Epithelial cell of prostate (primary cell): ENCODE results near the gene ADNP2.

Source experiments
- DNase-seq: peaks from one replicate; pipeline ENCODE4 v3.0.0-alpha.2; 2011; ENCODE audit warnings: low read depth, low spot score
- H3K27ac ChIP-seq: fragments of 450-650 bp; 2 replicates; pipeline ENCODE4 v1.5.1; 2017; ENCODE audit warnings: mild to moderate bottlenecking

Gene ADNP2

DNA sequence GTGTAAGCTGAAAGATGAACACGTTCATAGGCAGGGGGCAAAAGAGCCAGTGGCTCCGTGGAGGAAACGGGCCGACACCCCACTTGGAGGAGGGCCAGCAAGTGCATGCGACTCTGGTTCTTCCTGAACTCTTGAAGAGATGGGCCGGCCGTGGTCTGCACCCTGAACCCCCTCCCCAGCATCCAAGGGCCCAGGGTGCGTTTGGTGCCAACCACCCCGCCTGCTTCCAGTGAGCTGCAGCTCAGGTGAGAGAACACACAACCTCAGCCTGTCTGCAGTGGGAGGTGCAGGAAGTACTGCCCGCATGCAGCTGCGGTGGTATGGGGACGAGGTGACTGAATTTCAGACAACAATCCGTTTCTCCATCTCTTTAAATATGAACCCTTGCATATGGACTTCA lies 58.9 kb downstream of the ADNP2 start:
- DNase-seq, result no peak
- no peak overlapping the region for H3K27ac ChIP-seq

DNA sequence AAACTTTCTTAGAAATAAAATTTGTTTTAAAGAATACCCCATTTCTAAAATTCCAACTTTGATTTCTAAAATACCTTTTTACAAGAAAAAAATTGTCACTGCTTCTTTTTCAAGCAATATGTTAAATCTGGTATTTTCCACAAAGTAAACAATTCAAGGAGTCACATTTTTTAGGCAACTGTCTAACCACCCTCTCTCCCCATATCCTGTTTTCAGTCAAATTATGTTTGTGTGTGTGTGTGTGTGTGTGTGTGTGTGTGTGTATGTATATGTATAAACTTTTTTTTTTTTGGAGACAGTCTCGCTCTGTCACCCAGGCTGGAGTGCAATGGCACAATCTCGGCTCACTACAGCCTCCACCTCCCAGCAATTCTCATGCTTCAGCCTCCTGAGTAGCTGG lies 59.3 kb downstream of the ADNP2 start:
- no peak for DNase-seq
- H3K27ac ChIP-seq, result no peak overlapping the region

DNA sequence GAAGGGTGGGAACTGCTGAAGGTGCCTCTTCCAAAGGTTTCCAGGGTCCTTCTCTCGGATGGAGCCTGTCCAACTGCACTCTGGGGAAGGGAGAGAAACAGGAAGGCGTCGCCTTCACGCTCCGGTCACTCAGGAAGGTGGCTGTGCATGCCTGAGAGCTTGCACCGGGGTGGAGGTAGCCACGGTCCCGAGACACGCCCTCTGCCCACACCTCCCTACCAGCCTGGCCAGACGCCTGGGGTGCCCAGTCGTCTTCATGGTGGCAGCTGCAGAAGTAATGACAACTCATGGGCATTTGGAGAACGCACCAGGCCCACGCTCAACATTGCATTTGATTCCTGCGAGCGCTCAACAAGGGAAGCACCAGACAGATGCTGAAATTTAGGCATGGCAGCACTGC lies 59.9 kb downstream of the ADNP2 start:
- DNase-seq, result no peak

DNA sequence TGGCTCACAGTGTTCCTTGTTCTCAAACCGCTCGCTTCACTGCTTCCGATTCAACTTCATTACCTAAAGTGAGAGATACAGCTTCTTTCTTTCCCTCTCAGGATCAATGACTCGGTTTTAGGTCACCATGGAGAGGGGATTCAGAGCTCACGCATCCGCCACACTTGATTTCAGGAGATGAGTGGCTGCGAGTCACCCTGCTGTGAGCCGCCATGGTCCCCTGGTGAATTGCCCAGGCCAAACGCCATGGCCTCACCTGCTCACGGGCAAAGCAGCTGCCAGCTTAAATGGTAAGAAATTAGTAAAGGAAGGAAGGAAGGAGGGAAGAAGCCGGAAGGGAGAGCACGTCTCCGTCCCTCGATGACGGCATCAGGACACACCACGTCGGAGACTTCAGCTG lies 60.5 kb downstream of the ADNP2 start:
- peak overlapping the region; percentile 22 for H3K27ac ChIP-seq
- DNase-seq, result no peak

More for the DNA sequence above, 59.9 kb downstream of the ADNP2 start:
- peak overlapping the region; percentile 22 for H3K27ac ChIP-seq

DNA sequence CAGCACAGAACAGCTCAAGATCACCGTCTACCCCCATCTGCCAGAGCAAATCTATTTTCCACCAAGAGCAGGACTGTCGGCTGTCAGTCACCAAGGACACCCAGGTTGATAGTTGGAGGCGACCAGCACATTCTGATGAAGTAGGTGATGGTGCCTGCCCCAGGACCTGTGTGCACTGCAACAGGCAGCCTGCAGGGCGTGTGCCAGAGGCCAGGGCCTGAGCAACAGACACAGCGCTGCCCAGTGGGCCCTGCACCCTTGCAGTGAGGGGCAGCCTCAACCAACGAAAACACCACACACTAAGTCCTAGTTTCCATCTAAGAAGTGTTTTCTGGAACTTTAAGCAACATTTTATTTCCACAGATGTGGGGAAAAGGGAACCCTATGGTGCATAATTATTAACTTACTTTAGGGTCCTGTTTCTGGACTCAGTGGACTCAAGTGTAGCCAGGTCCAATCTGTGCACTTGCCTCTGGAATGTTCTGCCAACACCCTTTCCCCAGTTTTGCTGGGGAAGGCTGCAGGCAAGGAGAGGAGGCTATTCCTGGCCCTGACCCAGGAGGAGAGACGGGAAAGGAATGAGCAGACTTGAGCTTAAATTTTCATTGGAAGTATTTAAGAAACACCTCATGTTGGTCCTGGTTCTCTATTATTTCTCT lies 61.5 kb downstream of the ADNP2 start:
- H3K27ac ChIP-seq, result no peak overlapping the region
- DNase-seq, result no peak

DNA sequence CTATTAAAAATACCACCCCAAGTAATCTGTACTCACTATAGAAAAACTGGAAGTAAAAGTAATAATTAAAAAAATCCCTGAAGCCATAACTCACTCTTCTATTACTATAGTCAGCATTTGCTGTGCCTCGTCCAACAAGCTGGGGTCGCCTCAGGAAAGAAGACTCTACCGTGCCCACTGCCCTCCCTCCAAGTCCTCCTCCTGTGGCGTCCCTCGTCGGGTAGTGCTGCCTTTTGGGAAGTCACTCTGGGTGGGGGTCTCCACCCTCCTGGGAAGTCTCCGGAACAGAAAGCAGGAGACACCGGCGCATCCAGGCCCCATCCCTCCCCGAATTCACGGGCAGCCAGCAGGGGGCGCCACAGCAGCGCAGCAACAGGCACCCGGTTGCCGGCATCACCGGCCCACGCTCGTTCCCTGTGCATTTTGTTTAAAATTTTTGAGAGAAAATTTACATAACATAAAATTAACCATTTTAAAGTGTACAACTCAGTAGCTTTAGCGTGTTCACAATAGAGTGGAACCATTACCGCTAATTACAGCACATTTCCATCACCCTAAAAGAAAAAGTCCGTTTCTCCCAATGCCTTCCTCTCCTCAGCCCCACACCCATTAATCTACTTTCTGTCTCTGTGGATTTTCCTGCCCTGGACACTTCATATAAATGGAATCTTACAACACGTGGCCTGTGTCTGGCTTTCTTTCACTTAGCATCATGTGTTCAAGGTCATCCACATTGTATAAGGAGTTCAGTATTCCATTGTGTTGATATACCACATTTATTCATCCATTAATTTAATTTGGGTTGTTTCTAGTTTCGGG lies 62.2 kb downstream of the ADNP2 start:
- no peak overlapping the region for H3K27ac ChIP-seq
- DNase-seq, result no peak

DNA sequence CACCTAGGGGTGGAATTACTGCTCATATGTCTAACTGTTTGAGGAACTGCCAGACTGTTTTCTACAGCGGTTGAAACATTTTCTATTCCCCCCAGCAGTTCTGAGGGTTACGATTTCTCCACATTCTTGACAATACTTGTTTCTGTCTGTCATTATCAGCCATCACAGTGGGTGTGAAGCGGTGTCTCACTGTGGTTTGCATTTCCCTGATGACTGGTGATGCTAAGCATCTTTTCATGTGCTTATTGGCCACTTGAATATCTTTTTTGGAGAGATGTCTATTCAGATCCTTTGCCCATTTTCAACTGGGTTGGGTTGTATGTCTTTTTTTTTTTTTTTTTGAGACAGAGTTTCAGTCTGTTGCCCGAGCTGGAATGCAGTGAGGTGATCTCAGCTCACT lies 63.0 kb downstream of the ADNP2 start:
- no peak overlapping the region for H3K27ac ChIP-seq
- DNase-seq, result no peak

DNA sequence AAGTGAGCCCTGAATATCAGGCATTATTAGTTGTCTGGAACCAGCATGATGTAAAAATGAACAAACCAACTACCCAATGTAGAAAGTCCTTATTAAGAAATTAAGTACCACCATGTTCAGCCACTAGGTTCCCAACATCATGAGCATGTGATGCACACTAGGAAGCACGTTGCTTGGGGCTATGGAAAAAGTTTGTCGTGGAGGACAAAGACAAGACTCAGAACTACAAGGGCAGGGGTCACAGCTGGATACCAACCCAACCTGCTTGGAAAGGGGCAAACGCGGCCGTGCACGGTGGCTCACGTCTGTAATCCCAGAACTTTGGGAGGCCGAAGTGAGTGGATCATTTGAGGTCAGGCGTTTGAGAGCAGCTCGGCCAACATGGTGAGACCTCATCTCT lies 64.0 kb downstream of the ADNP2 start:
- no peak for DNase-seq
- H3K27ac ChIP-seq, result no peak overlapping the region

DNA sequence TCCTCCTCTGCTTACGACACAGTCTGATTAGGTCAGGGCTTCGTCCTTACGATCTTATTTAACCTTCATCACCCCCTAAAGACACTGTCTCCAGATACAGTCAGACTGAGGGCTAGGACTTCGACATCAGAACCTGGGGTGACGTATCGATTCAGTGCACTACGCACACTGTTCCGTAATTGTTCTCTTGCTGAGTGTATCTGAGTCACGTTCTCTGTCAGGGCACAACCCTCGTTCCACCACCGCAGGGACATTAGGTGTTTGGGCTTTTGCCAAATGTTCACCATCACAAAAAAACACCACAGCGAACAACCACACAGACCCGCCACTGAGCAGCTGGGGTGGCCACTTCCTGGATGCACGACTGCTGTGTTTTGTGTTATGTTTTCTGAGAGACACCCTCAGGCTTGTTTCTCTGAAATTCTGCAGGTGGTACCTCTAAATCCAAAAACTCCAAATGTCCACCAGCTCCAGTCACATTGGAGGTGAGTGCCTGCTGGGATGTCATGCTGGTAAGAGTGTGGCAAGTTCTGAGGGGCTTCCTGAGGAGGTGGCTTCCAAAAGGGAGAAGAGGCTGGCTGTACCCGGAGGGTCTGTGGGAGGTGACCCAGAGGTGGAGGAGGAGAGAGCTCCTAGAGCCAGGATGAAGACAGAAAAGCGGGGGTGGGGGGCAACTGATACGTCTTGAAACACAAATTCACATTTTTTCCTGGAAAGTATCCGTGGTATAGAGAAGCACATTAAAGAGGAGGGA lies 66.6 kb downstream of the ADNP2 start:
- no peak for DNase-seq
- H3K27ac ChIP-seq, result no peak overlapping the region

DNA sequence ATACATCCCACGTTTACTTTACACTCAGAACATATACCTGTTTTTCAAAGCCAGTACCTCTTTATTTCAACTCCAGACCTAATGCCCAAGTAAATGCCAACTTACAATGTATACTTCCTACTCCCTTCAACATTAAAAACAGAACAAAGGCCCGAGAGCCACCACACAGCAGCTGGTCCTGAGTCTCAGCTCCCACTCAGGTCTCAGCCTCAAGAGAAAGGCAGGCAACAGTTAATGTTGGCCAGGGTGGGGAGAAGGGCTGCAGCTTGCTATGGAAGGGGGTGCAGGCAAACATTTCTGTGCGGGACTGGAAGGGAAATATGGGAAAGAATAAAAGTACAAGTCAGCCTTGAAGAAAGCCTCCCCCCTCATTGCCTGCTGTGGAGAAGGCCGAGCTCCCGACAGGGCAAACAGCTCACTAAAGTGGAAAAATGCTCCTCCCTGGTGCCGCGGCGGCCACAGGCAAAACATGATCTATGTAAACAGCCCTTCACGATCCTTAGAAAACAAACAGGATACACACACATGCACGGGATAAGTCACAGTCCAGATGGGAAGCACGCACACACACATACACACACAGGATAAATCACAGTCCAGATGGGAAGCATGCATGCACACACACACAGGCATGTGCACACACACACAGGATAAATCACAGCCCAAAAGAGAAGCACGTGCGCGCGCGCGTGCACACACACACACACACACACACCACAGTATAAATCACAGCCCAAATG lies 67.4 kb downstream of the ADNP2 start:
- DNase-seq, result no peak

DNA sequence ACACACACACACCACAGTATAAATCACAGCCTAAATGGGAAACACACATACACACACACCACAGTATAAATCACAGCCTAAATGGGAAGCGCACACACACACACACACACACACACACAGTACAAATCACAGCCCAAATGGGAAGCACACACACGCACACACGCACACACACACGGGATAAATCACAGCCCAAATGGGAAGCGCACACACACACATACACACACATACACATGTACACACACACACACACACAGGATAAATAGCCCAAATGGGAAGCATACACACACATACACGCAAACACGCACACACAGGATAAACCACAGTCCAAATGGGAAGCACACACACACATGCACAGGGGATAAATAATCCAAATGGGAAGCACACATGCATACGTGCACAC lies 68.1 kb downstream of the ADNP2 start:
- DNase-seq, result no peak
- no peak overlapping the region for H3K27ac ChIP-seq

More for the DNA sequence above, 67.4 kb downstream of the ADNP2 start:
- H3K27ac ChIP-seq, result no peak overlapping the region

DNA sequence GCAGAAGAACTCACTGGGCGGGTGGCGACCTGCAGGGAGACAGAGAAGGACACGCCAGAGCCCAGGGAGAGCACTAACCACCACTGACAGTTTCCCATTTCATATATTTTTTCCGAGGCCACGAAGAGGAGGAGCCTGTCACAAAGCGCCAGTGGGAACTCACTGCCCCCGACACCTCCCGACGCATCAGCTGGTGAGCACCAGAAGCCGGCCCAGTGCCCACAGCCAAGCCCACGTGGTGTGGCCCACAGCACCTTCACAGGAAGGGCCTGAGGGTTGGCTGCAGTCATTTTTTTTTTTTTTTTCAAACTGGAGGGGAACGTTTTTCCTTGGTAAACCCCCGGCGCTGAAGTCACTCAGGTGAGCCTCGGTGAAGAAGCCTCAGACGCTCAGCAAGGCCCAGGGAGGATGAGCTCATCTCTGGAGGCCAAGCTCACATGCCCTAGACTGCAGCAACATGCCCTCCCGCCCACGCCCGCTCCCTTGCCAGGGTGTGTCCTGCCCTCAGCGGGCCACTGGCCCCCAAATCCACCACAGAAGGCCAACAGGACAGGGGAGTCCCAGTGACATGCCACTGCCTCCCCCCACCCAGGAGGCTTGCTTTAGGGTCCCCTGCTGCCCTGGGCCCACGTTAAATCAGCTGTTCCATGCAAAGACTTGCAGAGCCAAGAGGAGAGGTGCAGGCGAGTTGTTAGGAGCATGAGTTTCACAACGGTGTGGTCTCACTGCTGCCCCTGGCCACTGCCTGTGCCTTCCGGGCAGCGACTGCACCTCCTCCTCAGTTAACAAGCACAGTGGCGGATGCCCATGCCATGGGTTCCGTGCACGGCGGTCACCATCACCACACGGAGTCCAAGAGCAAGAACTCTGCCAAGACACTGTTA lies 70.1 kb downstream of the ADNP2 start:
- DNase-seq, result peak; percentile 71

DNA sequence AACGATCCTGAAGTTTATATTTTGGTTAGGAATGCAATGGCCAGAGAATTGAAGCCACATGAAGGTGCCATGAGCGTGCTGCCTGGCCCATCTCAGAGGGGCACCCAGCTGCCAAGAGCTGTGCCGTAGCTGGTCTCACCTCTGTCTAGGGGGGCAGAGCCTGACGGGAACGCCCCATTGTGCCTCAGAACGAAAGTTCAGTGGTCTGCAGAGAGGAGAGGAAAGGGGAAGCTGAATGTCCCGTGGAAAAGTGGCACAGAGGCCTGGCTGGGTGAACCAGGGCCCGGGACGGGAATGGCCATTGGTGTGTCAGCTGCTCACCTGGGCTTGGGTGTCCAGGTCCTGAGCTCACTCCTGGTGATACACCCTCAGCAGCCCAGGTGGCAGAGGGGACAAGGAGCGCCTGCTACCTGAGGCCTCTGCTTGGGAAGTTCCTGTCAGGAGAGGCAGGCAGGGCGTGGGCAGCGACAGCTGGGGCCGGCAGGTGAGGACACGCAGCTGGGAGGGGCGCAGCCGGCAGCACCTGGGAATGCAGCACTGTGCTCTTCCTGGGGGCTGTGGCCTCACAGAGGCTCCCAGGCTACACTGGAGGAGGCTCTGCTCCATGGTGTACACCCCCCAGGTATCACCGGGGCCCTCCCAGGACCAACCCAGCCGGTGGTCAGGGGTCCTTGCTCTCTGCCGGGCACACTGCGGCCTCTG lies 70.9 kb downstream of the ADNP2 start:
- peak; percentile 46 for DNase-seq
- peak overlapping the region; percentile 80 for H3K27ac ChIP-seq

More for the DNA sequence above, 70.1 kb downstream of the ADNP2 start:
- peak overlapping the region; percentile 80 for H3K27ac ChIP-seq

DNA sequence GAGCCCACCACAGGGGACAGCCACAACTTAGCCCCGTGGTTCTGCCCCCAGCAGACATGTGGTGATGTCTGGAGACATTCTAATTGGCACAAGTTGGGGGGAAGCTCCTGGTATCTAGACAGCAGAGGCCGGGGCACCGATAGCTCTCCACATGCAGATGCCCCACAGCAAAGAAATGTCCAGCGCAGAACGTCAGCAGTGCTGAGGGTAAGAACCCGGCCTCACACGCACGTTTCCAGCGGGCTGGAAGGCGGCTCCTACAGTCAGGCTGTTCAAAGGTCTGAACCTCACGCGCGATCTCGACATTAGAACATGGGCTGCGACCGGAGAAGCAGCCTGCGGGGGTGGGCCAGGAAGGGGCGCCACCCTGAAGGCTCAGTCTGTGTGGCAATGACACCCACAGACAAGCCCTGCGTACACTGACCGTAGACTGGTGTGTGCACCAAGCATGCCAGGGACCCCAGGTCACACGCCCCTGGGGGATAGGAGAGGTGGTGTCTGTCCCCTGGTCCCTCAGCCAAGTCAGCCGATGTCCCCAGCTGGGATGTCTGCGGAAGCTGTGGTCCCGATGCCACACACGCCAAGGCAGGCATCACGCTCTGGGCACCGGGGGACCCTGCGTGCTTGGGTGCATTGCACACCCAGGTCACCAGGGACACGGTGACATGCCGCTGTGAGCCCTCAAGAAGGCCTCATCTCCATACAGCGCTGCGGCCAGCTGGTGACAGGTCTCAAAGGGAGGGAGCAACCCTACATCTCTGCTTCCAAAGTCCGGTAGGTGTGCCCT lies 71.9 kb downstream of the ADNP2 start:
- DNase-seq, result no peak
- peak overlapping the region; percentile 80 for H3K27ac ChIP-seq

DNA sequence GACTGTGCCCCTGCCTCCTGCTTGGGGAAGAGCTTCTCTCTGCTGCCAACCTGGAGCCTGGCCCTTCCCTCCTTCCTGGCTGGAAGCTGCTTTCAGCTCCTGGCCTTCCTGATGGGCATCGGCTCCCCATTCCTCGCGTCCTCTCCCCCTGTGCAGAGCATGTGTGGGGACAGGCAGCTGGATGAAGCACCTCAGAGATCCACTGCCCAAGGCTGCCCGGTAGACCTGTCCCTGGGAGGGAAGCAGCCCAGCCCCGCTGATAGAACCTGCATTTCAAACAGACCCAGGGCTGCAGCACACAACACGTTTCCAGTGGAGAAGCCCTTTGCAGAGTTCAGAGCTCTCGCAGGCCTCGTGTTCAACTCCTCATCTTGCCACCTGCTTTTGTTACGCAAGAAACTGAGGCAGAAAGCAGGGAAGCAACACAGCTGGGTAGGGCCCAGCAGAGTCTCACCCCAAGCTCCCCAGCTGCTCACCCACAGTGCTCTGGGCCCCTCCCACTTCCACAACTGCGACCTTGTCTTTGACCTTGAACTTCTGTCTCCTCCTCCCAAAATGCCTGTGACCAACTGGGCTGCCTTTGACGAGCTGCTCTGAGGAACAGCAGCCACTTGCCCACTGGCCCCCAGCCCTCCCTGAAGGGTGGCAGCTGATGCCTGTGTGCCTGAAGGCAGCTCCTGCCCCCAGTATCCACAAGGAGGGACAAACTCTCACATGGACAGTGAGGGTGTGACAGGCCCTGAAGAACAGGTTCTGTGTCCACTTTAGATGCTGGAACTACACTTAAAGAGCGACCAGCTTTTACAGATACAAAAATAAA lies 72.8 kb downstream of the ADNP2 start:
- H3K27ac ChIP-seq, result no peak overlapping the region
- no peak for DNase-seq

DNA sequence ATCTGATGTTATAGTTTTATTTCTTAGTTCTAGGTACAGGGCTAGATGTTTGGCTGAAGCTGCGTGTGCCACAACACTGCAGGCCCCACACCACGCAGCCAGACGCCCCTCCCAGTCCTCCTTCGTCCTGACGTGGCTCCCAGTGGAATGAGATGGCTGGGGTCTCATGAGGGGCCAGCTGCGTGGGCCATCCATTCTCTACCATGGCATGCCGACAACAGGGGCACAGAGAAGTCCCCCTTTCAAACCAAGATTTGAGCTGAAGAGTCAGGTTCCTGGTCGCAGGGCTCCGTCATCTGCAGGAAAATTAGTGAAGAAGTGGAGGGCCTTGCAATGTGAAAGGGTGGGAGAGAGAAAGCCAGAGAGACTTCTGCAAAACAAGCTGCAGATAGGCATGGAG lies 73.8 kb downstream of the ADNP2 start:
- H3K27ac ChIP-seq, result no peak overlapping the region
- no peak for DNase-seq
